MCF 10A (cell line): ENCODE results near the gene AHNAK. TPM values are rescaled to one million over a fixed set of nuclear protein-coding genes. Genes with fewer than 3 reads are reported as not detected.

Experiments used
- BruUV-seq: library from RNA; stranded (reverse); fragments of 400-500 nt; replicated peaks from 2 replicates; lab custom pipeline; 2021; lab: Mats Ljungman, UMichigan
- CTCF ChIA-PET: fragments of 300-600 bp; sonication (Branson Sonifier 250); formaldehyde crosslinking; extraction: SDS; loops from one replicate; lab custom pipeline; 2021; ENCODE audit warnings: antibody characterized with exemption, inconsistent platforms; lab: Yijun Ruan, JAX
- POLR2A ChIA-PET: fragments of 300-600, 350-650 bp; sonication (Branson Sonifier 250); formaldehyde crosslinking; extraction: SDS; loops from one replicate; lab custom pipeline; 2020; ENCODE audit warnings: antibody characterized with exemption, inconsistent platforms; lab: Yijun Ruan, JAX
- DNase-seq: peaks from one replicate; pipeline ENCODE4 v3.0.0-alpha.2; 2018; ENCODE audit not compliant: unreplicated experiment
- H3K27ac Mint-ChIP-seq: one replicate; pipeline ENCODE4 v1.8.0; 2022; ENCODE audit warnings: mild to moderate bottlenecking, low read depth, mixed read lengths; ENCODE audit not compliant: unreplicated experiment
- H3K27me3 Mint-ChIP-seq: one replicate; pipeline ENCODE4 v1.8.0; 2022; ENCODE audit warnings: mixed read lengths; ENCODE audit not compliant: insufficient read depth, unreplicated experiment
- H3K36me3 Mint-ChIP-seq: one replicate; pipeline ENCODE4 v1.8.0; 2022; ENCODE audit warnings: mild to moderate bottlenecking, moderate library complexity, mixed read lengths; ENCODE audit not compliant: insufficient read depth, unreplicated experiment
- H3K4me1 Mint-ChIP-seq: one replicate; pipeline ENCODE4 v1.8.0; 2022; ENCODE audit warnings: mixed read lengths; ENCODE audit not compliant: insufficient read depth, unreplicated experiment
- H3K4me3 Mint-ChIP-seq: one replicate; pipeline ENCODE4 v1.8.0; 2022; ENCODE audit warnings: mild to moderate bottlenecking, moderate library complexity, mixed read lengths; ENCODE audit not compliant: unreplicated experiment
- H3K9me3 Mint-ChIP-seq: one replicate; pipeline ENCODE4 v1.8.0; 2022; ENCODE audit warnings: mixed read lengths; ENCODE audit not compliant: unreplicated experiment
- CTCF ChIP-seq: fragments of 200-600 bp; IDR thresholded peaks from one replicate; pipeline ENCODE4 v1.8.0; 2022; ENCODE audit warnings: antibody characterized with exemption, mild to moderate bottlenecking; ENCODE audit not compliant: unreplicated experiment
- intact Hi-C: fragments of 100-400 bp; cut with micrococcal nuclease; formaldehyde crosslinking; loops from 2 replicates; pipeline ENCODE4 v1.14.1; 2022
- total RNA-seq: library from RNA; stranded (reverse); gene quantifications from 2 replicates; pipeline ENCODE4 v1.2.3, GENCODE V29; 2022

AHNAK gene
- total RNA-seq, 1 experiment from 2014 or later = 429 TPM

GRCh38 chr11:62402226-62402959, 144.2 kb downstream of the AHNAK start:
- Mint-ChIP-seq H3K4me3 (no peak overlapping the region), H3K9me3 (no peaks in the 10 kb centered on the region), H3K27ac (no peak overlapping the region), H3K36me3 (no peaks in the 10 kb centered on the region), H3K27me3 (no peaks in the 10 kb centered on the region), H3K4me1 (no peaks in the 10 kb centered on the region)
- intact Hi-C loops = no loop called here
- ChIA-PET POLR2A (interaction anchor here (0.8 kb wide), 1 partner anchor 303 kb away, joined by 3 read pairs; no protein-coding TSS in a partner anchor), CTCF (interaction anchor here (0.7 to 1.8 kb wide), 4 partner anchors 12 to 140 kb away, joined by 3 to 9 read pairs (median 3); no protein-coding TSS in a partner anchor)
- DNase-seq = no peak
- no TSS peak for BruUV-seq
- no peak for TF ChIP-seq CTCF

- POLR2A ChIA-PET = interaction anchor here (1.9 kb wide), 1 partner anchor 10 kb away, joined by 6 read pairs; no protein-coding TSS in a partner anchor
- H3K27me3 Mint-ChIP-seq = no peaks in the 10 kb centered on the region
These were observed 144.8 kb downstream of the AHNAK start for GRCh38 chr11:62401811-62402210.

GRCh38 chr11:62401356-62401755, 145.2 kb downstream of the AHNAK start:
- Mint-ChIP-seq H3K4me1 (no peaks in the 10 kb centered on the region), H3K4me3 (no peak overlapping the region)

More at GRCh38 chr11:62401811-62402210, 144.8 kb downstream of the AHNAK start:
- CTCF ChIA-PET = interaction anchor here (0.7 to 1.8 kb wide), 4 partner anchors 12 to 141 kb away, joined by 3 to 9 read pairs (median 3); no protein-coding TSS in a partner anchor
- H3K36me3 Mint-ChIP-seq = no peaks in the 10 kb centered on the region
- H3K9me3 Mint-ChIP-seq = no peaks in the 10 kb centered on the region
- no TSS peak for BruUV-seq
- intact Hi-C loops = no loop called here
- no peak overlapping the region for H3K27ac Mint-ChIP-seq
- no peak overlapping the region for H3K4me3 Mint-ChIP-seq
- no peaks in the 10 kb centered on the region for H3K4me1 Mint-ChIP-seq
- no peak for TF ChIP-seq CTCF
- DNase-seq = no peak

More at GRCh38 chr11:62401356-62401755, 145.2 kb downstream of the AHNAK start:
- Mint-ChIP-seq H3K27ac (no peak overlapping the region), H3K9me3 (no peaks in the 10 kb centered on the region), H3K36me3 (no peaks in the 10 kb centered on the region), H3K27me3 (no peaks in the 10 kb centered on the region)
- DNase-seq = no peak
- no TSS peak for BruUV-seq
- CTCF ChIA-PET = interaction anchor here (0.9 to 2.8 kb wide), 5 partner anchors 13 to 141 kb away, joined by 3 to 12 read pairs (median 6); no protein-coding TSS in a partner anchor
- TF ChIP-seq CTCF = no peak
- POLR2A ChIA-PET = interaction anchor here (1.3 to 1.9 kb wide), 2 partner anchors 10 to 159 kb away, joined by 6 read pairs; no protein-coding TSS in a partner anchor
- intact Hi-C loops = no loop called here
